Suprapubic skin (tissue), 4 donors: ENCODE results near the gene GOLGB1.

Experiments
- POLR2A ChIP-seq, 2 donors: fragments of 450-650 bp; IDR thresholded peaks; one replicate each; pipeline ENCODE4 v1.6.1; 2017; ENCODE audit warnings: antibody characterized with exemption in 2 of 2, mild to moderate bottlenecking in 2 of 2, moderate library complexity in 2 of 2
- POLR2AphosphoS5 ChIP-seq, 3 donors: sonication (generic); formaldehyde crosslinking; IDR thresholded peaks; one replicate each; pipeline ENCODE4 v1.6.1; 2017; ENCODE audit warnings: antibody characterized with exemption in 3 of 3
- TF ChIP-seq, protein P1 (sequence below), 2 donors: fragments of 200-600 bp in 1 of 2; fragments of 450-650 bp in 1 of 2; sonication (generic) in 1 of 2; IDR thresholded peaks; one replicate each; pipeline ENCODE4 v1.5.1; 2016 to 2019; ENCODE audit warnings: antibody characterized with exemption in 2 of 2, mild to moderate bottlenecking in 1 of 2, moderate library complexity in 1 of 2

GRCh38 chr3:121624147-121624899, 125.2 kb downstream of the GOLGB1 start:
- TF ChIP-seq, protein P1, sequence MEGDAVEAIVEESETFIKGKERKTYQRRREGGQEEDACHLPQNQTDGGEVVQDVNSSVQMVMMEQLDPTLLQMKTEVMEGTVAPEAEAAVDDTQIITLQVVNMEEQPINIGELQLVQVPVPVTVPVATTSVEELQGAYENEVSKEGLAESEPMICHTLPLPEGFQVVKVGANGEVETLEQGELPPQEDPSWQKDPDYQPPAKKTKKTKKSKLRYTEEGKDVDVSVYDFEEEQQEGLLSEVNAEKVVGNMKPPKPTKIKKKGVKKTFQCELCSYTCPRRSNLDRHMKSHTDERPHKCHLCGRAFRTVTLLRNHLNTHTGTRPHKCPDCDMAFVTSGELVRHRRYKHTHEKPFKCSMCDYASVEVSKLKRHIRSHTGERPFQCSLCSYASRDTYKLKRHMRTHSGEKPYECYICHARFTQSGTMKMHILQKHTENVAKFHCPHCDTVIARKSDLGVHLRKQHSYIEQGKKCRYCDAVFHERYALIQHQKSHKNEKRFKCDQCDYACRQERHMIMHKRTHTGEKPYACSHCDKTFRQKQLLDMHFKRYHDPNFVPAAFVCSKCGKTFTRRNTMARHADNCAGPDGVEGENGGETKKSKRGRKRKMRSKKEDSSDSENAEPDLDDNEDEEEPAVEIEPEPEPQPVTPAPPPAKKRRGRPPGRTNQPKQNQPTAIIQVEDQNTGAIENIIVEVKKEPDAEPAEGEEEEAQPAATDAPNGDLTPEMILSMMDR (IDR thresholded peaks at IDR 0.05), result no peak
- TF ChIP-seq POLR2A (IDR thresholded peaks at IDR 0.05), result no peak
- no peak for TF ChIP-seq POLR2AphosphoS5 (IDR thresholded peaks at IDR 0.05)
